ENCODE data around the gene CTH.
"Not testable (repeated sequence)": the region's sequence is repeated elsewhere in the genome, so short reads cannot be mapped to it uniquely, and the experiment has no call there.

DNA sequence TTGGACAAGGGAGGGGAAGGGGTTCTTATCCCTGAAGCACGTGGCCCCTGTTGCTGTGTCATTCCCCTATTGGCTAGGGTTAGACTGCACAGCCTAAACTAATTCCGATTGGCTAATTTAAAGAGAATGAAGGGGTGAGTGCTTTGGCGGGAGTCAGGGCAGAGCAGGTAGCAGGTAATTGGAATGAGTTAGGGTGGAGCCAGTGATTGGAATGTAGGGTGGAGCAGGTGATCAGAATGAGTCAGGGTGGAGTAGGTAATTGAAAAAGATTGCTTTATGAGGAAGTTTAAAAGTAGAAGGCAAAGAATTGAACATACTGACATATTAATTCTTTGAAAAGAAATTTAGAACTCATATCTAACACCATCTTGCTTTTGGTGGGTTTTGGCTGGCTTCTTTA, 44.1 kb upstream of the CTH start:
- TF ChIP-seq, protein P1, sequence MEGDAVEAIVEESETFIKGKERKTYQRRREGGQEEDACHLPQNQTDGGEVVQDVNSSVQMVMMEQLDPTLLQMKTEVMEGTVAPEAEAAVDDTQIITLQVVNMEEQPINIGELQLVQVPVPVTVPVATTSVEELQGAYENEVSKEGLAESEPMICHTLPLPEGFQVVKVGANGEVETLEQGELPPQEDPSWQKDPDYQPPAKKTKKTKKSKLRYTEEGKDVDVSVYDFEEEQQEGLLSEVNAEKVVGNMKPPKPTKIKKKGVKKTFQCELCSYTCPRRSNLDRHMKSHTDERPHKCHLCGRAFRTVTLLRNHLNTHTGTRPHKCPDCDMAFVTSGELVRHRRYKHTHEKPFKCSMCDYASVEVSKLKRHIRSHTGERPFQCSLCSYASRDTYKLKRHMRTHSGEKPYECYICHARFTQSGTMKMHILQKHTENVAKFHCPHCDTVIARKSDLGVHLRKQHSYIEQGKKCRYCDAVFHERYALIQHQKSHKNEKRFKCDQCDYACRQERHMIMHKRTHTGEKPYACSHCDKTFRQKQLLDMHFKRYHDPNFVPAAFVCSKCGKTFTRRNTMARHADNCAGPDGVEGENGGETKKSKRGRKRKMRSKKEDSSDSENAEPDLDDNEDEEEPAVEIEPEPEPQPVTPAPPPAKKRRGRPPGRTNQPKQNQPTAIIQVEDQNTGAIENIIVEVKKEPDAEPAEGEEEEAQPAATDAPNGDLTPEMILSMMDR (IDR thresholded peaks at IDR 0.05; ENCODE audit: low read depth, low read length, poor library complexity, severe bottlenecking), result not testable (repeated sequence)
- TF ChIP-seq EZH2phosphoT487 (IDR thresholded peaks at IDR 0.05; ENCODE audit: borderline replicate concordance, low read length), result not testable (repeated sequence)

All from DOHH2 (cell line).